GM12873 (cell line): ENCODE data around the gene IL1RAPL2.

Experiments used
- CTCF ChIP-seq: IDR thresholded peaks from 2 replicates; pipeline ENCODE4 v1.5.1; 2012; ENCODE audit warnings: low read depth, mild to moderate bottlenecking, moderate library complexity, low read length, control low read depth; ENCODE audit not compliant: insufficient read depth; ENCODE audit errors: missing control alignments

IL1RAPL2 gene

GRCh38 chrX:105458846-105459245 lies 892.8 kb downstream of the IL1RAPL2 start:
- no peak for TF ChIP-seq CTCF

- no peak for TF ChIP-seq CTCF
Observed at GRCh38 chrX:105460376-105460775, 894.4 kb downstream of the IL1RAPL2 start.

GRCh38 chrX:105461016-105461415 lies 895.0 kb downstream of the IL1RAPL2 start:
- no peak for TF ChIP-seq CTCF

- TF ChIP-seq CTCF: no peak
Observed at GRCh38 chrX:105462186-105462585, 896.2 kb downstream of the IL1RAPL2 start.

GRCh38 chrX:105463473-105463872 lies 897.5 kb downstream of the IL1RAPL2 start:
- TF ChIP-seq CTCF: no peak

GRCh38 chrX:105464618-105465017 lies 898.6 kb downstream of the IL1RAPL2 start:
- TF ChIP-seq CTCF: no peak

- no peak for TF ChIP-seq CTCF
Observed at GRCh38 chrX:105468741-105469140, 902.7 kb downstream of the IL1RAPL2 start.
